Stimulated activated CD8-positive, alpha-beta memory T cell treated with anti-CD3 and anti-CD28 coated beads, Interleukin-7, amount 100 ng/mL, for 1 hour (primary cell): ENCODE measurements around the gene VMP1.
"Not testable (repeated sequence)": the region's sequence is repeated elsewhere in the genome, so short reads cannot be mapped to it uniquely, and the experiment has no call there.

Experiments used
- DNase-seq, 2 donors: peaks; one replicate each; pipeline ENCODE4 v3.0.0-alpha.2; 2020; ENCODE audit warnings: low read depth in 2 of 2

VMP1 gene

DNA sequence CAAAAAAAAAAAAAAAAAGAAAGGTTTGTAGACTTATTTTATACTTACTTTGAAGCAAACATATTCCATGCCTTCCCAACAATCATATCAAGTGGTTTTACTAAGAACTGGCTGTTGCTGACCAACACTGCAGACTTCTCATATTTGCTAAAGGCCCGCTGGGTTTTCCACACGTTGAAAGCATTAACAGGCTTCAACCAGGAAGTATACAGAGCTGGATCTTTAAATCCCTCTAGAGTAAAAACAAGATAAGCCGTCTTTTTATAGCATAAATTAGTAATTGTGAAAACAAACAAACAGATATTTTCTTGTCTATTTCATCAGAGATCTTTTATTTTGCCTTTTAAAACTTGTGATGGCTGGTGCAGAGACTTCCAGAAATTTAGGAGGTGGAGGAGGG is 156.2 kb downstream of the VMP1 start:
- DNase-seq, result no peak

GRCh38 chr17:59869941-59870218 is 162.4 kb downstream of the VMP1 start:
- DNase-seq, result no peak

GRCh38 chr17:59870482-59870881 is 163.0 kb downstream of the VMP1 start:
- DNase-seq, result no peak

DNA sequence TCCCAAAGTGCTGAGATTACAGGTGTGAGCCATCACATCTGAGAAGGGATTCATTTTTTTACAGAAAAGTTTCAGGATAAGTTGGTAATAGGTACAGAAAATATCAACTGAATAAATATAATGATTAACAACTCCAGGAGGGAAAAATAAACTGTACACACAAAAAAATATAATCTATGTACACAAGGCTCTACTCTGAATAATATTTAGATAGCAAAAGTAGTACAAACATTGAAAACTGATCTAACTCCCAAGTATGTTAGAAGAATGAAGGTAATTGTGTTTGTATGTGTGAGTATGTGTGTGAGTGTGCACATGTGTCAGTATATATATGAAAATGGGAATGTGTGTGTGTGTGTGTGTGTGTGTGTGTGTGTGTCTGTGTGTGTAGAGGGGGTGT is 164.9 kb downstream of the VMP1 start:
- DNase-seq, result no peak

- DNase-seq, result not testable (repeated sequence)
Measured at GRCh38 chr17:59873414-59873813, 166.0 kb downstream of the VMP1 start.

DNA sequence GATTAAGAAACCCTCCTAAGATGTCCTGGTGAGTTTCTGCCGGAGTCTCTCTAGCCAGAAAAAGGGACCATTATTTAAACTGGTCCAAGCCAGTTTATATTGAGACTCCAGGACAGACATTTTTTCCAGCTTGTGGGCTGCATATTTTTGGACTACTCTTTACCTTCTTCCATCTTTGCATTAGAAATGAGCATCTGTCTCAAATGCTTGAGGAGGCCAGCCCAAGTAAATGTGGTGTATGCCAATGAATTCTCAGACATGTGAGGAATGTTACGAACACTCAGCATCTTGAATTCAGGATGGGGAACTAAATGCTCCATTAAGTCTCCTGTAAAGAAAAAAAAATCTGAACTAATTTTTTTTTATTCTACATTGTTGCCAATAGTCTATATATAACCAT is 166.9 kb downstream of the VMP1 start:
- DNase-seq, result no peak

GRCh38 chr17:59876107-59876506 is 168.7 kb downstream of the VMP1 start:
- DNase-seq, result no peak

DNA sequence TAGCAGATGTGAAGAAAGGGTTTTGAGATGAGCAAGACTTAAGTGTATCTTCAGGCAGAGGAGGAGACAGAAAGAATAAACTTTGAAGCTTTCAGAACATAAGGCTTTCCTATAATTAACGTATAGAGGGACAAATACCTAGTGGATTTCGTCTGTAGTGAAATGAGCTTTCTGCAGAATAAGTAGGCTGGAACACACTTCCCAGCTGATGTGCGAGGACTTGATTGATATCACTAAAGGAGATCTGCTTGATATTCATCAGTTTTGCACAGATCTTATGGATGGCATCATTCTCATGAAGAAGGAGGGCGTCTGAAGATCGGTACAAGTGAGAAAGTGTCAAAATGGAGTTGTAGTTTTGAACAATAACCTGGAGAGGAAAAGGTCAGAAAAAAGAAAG is 170.5 kb downstream of the VMP1 start:
- no peak for DNase-seq

- no peak for DNase-seq
Measured at GRCh38 chr17:59878624-59879023, 171.2 kb downstream of the VMP1 start.

DNA sequence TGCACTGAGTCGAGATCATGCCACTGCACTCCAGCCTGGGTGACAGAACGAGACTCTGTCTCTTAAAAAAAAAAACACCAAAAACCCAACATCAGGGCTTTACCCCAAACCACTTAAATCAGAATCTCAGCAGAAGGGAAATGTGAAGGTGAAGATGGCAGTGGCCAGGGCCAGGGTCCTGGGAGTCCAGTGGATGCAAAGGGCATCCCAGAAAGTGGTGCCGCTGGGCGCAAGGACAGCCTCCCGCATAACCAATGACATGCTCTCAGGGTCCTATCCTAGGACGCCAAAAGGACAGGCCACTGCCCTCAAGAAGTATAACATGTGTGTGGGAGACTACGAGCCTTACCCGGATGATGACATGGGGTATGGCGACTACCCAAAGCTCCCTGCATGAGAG is 177.4 kb downstream of the VMP1 start:
- no peak for DNase-seq

GRCh38 chr17:59888145-59888750 is 180.8 kb downstream of the VMP1 start:
- no peak for DNase-seq

DNA sequence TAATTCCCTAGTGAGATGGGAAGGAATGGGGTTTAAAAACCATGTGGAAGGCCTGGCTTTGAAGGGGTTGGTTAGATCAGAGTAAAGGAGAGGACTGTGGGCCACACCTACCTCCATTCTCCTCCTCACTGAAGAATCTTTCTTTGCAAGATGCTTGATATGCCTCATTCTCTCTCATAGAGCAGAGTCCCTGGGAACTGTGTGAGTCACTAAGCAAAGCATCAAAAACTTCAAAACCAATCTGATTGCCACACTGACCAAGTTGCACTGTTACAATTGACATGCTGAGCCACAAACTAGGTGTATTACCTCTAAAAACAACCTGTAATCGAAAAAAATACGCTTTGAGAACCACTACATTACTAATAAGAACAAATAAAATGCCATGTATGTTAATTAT is 183.3 kb downstream of the VMP1 start:
- no peak for DNase-seq
